OCI-M2 (cell line): Measurements from ENCODE around the gene IPO9.
"Not testable (repeated sequence)": the region's sequence is repeated elsewhere in the genome, so short reads cannot be mapped to it uniquely, and the experiment has no call there.

Experiments used
- DNase-seq: peaks from one replicate; lab custom pipeline; 2025; ENCODE audit not compliant: unreplicated experiment; lab: John Stamatoyannopoulos, UW

IPO9 gene

GRCh38 chr1:201808633-201808990, 20.3 kb upstream of the IPO9 start:
- DNase-seq: no peak

GRCh38 chr1:201809876-201810275, 19.1 kb upstream of the IPO9 start:
- DNase-seq: no peak

GRCh38 chr1:201810466-201811216, 18.3 kb upstream of the IPO9 start:
- DNase-seq: no peak

DNA sequence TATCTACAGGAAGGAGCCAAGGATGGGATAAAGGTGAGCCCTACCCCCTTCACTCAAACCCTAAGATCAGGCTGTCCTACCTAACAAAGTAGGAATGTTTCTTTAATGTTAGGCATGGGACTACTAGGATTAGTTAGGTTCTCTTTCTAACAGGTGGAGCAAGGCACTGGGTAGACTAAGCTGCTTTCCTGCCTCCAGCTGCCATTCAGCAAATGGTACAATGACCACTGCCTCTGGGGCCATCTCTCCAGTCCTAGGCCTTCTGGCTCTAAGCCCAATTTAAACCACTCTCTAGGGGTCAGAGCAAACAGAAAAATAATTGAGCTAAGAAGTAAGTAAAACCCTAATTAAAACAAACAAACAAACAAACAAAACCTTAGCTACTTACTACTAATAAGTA, 15.7 kb upstream of the IPO9 start:
- no peak for DNase-seq

- no peak for DNase-seq
Measured at GRCh38 chr1:201816309-201816854, 12.6 kb upstream of the IPO9 start.

DNA sequence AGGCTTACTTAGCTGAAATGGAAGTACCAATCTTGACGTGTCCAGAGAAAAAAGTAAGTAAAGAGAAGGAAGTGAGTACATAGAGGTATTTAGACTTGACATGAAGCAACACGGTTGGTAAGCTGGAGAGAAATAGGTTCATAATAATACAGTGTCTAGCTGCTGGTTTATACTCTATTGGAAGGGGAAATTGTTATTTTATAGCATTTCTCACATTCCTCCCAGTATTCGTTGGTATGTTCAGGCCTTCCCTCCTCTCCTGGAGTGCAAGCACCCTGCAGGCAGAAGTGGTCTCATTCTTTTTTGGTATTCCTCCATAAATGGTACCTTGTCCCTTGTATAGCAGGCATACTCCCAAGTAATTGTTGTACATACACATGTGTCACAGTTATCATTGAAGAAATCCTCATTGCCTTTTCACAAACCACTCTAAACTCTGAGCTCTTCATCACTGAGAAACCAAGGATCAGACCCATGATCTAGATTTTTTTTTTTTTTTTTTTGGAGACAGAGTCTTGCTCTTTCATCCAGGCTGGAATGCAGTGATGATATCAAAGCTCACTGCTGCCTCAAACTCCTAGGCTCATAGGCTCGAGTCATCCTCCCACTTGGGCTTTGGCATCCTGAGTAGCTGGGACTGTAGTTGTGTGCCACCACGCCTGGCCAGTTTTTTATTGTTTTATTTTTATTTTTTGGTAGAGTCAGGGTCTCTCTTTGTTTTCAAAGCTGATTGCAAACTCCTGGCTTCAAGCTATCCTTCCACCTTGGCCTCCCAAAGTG, 9.8 kb upstream of the IPO9 start:
- no peak for DNase-seq

DNA sequence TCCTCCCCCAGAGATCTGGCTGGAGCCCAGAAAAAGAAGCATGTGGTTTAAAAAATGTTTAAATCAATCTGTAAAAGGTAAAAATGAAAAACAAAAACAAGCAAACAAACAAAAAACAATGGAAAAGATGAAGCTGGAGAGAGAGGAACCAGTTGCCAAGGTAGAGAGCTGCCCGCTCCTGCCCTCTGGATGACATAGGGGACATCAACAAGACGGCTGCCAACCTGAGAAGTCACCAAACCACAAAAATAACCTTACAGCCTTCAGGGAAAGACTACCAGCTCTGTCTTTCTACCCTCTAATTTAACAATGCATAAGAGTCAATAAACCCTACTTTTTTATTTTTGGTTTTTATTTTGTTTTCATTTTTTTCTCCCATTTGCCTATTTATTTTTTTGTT, 8.5 kb upstream of the IPO9 start:
- DNase-seq: no peak

DNA sequence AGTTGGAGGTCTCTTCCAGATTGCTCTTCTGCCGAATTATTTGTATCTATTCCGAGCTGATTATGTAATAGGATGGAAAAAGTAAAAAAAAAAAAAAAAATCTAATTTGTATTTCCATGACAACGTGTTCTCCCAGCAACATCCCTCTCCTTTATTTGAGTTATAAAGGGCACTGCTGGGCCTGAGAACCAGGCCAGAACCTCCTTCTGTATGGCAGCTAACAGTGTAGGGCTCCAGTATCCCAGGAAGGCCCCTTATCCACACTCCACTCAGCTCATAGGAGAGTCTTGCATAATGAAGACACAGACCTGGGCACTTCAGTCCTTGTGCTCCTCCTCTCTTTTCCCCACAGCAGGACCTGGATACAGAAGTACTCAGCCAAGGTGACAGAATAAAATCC, 3.7 kb upstream of the IPO9 start:
- DNase-seq: no peak

DNA sequence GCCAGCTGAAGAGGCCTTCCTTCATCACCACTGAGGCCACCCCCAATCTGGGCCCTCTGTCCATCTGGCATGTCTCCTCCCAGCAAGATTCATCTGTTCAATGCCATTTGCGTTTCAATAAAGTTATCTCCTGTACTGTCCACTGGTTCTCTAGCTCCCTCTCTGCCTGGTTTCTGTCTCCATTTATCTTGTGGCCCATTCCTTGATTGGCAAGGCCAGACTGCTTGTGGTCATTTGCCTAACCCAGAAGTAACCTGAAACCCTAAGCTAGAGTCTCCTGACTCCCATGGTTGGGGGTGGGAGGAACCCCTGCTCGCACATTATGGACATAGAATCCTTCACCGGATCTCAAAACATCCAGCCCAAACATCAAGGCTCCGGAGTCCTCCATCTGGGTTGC, 2.1 kb upstream of the IPO9 start:
- DNase-seq: no peak

DNA sequence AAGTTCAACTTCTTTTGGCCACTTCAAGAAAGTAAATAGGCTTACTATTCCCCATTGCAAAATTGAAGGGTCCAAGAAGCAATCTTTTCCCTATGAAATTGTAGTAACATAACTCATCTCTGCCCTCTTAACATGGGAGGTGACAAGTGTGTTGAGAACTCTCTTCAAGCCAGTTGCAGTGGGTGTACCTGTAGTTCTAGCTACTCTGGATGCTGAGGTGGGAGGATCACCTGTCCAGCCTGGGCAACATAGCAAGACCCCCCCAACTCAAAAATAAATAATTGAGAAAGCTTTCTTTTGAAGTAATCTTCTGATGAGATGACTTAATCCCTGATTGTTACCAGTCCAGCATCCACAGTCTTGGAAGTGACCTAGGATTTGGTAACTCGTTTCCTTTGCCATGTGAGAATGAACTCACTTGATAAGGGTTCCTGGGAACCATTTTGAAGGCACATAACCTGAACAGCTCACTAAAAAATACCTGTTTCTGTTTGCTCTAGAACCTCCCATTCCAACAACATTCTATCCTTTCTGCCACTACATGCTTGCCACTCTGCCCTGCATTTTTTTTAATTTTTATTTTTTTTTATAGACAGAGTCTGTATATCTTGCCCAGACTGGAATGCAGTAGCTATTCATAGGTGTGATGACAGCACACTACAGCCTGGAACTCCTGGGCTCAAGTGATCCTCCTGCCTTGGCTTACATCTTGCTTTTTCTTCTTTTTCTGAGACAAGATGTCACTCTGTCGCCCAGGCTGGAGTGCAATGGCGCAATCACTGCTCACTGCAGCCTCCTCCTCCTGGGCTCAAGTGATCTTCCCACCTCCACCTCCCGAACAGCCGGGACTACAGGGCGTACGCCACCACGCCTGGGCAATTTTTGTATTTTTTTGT, 1.4 kb upstream of the IPO9 start:
- DNase-seq: no peak

- no peak for DNase-seq
Measured at GRCh38 chr1:201828217-201828819, 639 bp upstream of the IPO9 start.

- no peak for DNase-seq
Measured at GRCh38 chr1:201831371-201831770, 2.4 kb downstream of the IPO9 start.

DNA sequence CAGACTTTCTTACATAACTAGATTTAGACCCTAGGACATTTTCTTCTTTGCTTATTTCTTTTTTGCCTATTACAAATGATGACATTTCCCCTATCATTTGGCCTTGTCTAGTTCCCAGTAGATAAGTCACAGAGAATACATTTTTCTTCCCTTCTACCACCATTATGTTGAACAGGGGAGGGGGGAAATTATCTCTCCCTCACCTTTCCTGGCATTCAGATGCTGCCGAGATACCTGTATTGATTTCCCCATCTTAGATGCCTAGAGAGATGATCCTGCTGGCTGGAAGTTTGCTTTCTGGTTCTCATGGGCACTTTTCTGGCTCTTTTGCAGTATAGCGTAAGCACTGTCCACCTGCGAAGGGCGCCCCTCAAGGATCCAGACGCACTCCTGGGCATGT, 5.7 kb downstream of the IPO9 start:
- no peak for DNase-seq

DNA sequence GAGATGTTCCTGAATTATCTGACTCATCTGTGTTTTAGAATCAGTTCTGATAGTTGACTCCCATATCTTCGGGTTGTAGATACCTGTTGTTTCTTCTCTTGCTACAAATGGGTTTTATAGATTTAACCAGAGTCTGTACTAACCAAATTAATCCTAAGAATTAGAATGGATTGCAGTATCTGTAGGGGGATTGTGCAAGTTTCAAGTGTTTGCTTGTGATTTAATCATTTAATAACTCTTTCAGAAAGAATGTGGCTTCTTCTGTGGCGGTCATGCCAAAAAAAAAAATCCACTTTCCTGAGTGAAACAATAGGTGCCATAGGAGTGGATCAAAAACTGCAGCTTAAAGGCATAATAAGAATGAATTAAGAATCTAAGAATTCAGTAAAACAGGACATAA, 9.4 kb downstream of the IPO9 start:
- no peak for DNase-seq

DNA sequence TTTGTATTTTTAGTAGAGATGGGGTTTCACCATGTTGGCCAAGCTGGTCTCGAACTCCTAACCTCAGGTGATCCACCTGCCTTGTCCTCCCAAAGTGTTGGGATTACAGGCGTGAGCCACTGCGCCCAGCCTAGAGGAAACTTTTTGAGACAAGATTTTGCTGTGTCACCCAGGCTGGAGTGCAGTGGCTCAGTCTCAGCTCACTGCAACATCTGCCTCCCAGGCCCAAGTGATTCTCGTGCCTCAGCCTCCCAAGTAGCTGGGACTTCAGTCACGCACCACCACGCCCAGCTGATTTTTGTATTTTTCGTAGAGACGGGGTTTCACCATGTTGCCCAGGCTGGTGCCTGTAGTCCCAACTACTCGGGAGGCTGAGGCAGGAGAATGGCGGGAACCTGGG, 10.1 kb downstream of the IPO9 start:
- DNase-seq: not testable (repeated sequence)

DNA sequence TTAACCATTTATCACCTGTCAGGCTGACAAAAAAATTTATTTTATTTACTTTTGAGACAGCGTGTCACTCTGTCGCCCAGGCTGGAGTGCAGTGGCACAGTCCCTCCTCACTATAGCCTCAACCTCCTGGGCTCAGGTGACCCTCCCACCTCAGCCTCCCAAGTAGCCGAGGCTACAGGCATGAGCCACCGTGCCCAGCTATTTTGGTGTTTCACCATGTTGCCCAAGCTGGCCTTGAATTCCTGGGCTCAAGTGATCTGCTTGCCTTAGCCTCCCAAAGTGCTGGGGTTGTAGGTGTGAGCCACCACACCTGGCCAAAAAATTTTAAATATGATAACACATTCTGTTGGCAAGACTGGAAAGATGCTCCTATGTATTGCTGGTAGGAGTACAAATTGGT, 11.1 kb downstream of the IPO9 start:
- DNase-seq: no peak

GRCh38 chr1:201840490-201840889, 11.5 kb downstream of the IPO9 start:
- DNase-seq: no peak

DNA sequence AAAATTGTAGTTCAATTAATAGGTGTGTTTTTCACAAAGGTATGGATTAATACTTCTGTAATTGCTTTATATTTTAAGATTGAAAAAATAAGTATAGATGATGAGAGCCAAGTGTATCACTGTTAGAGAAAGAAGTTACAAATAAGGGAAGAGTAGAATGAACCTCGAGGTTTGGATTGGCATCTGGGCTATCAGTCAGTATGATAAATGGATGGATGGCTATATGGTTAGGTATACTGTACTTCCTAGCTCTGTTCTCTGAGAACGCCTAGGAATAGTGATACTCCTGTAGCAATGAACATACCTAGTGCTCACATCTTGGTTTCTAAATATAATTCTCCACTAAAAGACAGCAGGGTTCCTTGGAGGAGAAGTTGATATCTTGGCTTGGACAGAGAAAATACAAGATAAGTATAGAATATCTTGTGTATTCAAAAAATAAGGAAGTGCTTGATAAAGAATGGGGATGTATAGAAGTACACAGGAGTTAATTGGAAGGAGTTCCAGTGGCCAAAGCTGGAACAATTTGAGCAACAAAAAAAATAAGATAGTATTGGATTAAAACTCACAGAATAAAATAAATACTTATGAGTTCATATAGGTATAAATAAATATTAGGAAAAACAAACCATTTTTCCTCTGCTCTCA, 12.4 kb downstream of the IPO9 start:
- DNase-seq: no peak

GRCh38 chr1:201842472-201843027, 13.6 kb downstream of the IPO9 start:
- DNase-seq: no peak
